AG09309 (cell line): Measurements from ENCODE around the gene PDGFRA.
"Not testable (repeated sequence)": the region's sequence is repeated elsewhere in the genome, so short reads cannot be mapped to it uniquely, and the experiment has no call there.

Experiments used
- DNase-seq: peaks from one replicate; pipeline ENCODE4 v3.0.0-alpha.2; 2010; ENCODE audit warnings: low read depth
- H3K4me3 ChIP-seq: 2 replicates; pipeline ENCODE4 v1.5.1; 2011; ENCODE audit warnings: mild to moderate bottlenecking, low read depth, low read length, moderate library complexity; ENCODE audit not compliant: control insufficient read depth
- CTCF ChIP-seq: IDR thresholded peaks from 2 replicates; pipeline ENCODE4 v1.5.1; 2011; ENCODE audit warnings: mild to moderate bottlenecking, low read depth, low read length, inconsistent platforms; ENCODE audit not compliant: insufficient read depth, control insufficient read depth; ENCODE audit errors: missing control alignments

The PDGFRA gene

GRCh38 chr4:54238389-54238788 is 9.3 kb downstream of the PDGFRA start:
- no peak for DNase-seq
- no peak overlapping the region for H3K4me3 ChIP-seq

GRCh38 chr4:54241268-54241823 is 12.3 kb downstream of the PDGFRA start:
- DNase-seq: not testable (repeated sequence)

More at GRCh38 chr4:54238389-54238788, 9.3 kb downstream of the PDGFRA start:
- no peak for TF ChIP-seq CTCF

GRCh38 chr4:54243541-54243940 is 14.4 kb downstream of the PDGFRA start:
- not testable (repeated sequence) for DNase-seq, H3K4me3 ChIP-seq

More at GRCh38 chr4:54241268-54241823, 12.3 kb downstream of the PDGFRA start:
- not testable (repeated sequence) for H3K4me3 ChIP-seq

- not testable (repeated sequence) for H3K4me3 ChIP-seq, DNase-seq
These were observed 23.2 kb downstream of the PDGFRA start for GRCh38 chr4:54252312-54252711.

GRCh38 chr4:54254116-54254914 is 25.2 kb downstream of the PDGFRA start:
- no peak overlapping the region for H3K4me3 ChIP-seq
- no peak for DNase-seq
- TF ChIP-seq CTCF: no peak

- no peak for TF ChIP-seq CTCF
- H3K4me3 ChIP-seq: no peak overlapping the region
- DNase-seq: no peak
These were observed 25.8 kb downstream of the PDGFRA start for GRCh38 chr4:54254915-54255246.

GRCh38 chr4:54255881-54256280 is 26.8 kb downstream of the PDGFRA start:
- peak; percentile 29 for DNase-seq
- TF ChIP-seq CTCF: no peak
- H3K4me3 ChIP-seq: no peak overlapping the region

GRCh38 chr4:54256491-54257486 is 27.7 kb downstream of the PDGFRA start:
- no peak for DNase-seq
- H3K4me3 ChIP-seq: no peak overlapping the region

More at GRCh38 chr4:54256491-54257486, 27.7 kb downstream of the PDGFRA start:
- TF ChIP-seq CTCF: no peak
